GM19043 (cell line): ENCODE results near the gene OXCT2.
"Not testable (repeated sequence)": the region's sequence is repeated elsewhere in the genome, so short reads cannot be mapped to it uniquely, and the experiment has no call there.

Experiments
- ATAC-seq: cut with Tn5 transposase; IDR thresholded peaks from one replicate; pipeline ENCODE4 v1.9.1; 2021; ENCODE audit warnings: low read depth; ENCODE audit not compliant: unreplicated experiment

Gene OXCT2

GRCh38 chr1:39787964-39788363 lies 16.8 kb upstream of the OXCT2 start:
- not testable (repeated sequence) for ATAC-seq

DNA sequence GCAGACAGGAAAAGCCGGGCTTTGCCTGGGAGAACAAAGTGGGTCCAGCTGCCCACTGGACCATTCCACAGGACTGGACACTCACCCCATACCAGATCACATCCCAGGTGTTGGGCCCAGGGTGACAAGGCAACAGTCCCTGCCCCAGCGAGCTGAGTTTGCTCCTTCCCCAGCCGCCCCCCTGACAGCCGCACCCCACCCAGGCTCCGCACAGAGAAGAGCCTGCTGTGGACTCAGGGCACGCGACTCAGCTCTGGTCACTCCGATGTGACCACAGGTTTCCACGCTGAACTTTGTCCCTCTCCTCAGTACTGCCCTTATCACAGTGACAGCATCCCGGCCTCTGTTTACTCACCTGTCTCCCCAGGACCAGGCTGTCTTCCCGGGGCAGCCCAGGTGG lies 16.3 kb upstream of the OXCT2 start:
- ATAC-seq = no peak

DNA sequence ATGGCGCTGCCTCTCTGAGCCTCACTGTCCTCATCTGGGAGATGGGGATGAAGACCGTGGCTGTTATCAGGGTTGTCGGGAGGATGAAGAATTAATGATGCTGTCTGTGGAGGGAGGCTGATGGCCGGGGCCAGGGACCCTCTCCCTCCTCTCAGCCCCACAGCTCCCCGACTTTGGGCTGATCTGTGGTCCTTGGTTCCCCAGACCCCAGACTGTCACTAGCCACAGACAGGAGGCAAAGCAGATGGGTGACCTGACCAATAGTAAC lies 15.9 kb upstream of the OXCT2 start:
- ATAC-seq = not testable (repeated sequence)

DNA sequence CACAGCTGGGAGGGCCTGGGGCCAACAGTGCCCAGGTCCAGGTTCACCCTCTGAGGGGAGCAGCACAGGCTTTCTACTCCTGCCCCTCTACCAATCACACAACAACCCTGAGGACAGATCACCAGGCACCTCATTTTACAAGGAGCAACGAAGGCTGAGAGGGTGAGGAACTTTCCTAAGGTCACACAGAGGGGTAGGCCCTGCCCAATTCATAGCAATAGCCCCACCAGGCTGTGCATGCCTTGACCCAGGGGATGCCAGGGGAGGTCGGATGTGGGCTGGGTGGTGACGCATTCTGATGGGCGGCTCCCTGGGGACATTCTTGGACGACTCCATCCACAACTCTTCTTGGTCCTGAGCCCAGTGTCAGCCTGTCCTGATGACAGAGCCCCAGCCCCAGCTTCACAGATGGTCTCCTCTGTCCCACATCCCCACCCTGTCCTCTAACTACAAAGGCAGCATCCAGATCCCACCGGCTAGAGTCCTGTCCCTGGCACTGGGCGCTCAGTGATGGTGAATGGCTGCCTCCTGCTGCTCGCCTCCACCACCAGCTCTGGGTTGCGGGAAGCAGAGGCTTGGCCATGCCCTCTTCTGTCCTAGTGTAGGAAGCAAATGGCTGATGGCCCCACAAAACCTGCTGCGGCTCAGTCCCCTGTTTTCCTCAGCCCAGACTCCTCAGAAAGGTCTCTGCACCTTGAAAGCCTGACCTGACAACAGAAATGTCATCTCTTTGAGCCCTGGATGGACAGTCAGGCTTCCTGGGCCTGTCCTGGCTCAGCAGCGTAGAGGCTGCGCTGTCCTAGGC lies 15.4 kb upstream of the OXCT2 start:
- ATAC-seq = not testable (repeated sequence)

DNA sequence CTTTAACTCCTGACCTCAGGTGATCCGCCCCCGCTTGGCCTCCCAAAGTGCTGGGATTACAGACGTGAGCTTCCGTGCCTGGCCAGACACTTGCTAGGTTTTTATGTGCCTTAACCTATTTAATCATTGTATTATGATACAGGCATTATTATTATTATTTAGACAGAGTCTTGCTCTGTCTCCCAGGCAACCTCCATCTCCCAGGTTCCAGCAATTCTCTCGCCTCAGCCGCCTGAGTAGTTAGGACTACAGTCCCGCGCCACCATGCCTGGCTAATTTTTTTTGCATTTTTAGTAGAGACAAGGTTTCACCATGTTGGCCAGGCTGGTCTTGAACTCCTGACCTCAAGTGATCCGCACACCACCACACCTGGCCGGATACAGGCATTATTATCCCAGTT lies 11.5 kb upstream of the OXCT2 start:
- ATAC-seq = not testable (repeated sequence)

GRCh38 chr1:39782103-39782502 lies 11.0 kb upstream of the OXCT2 start:
- no peak for ATAC-seq

DNA sequence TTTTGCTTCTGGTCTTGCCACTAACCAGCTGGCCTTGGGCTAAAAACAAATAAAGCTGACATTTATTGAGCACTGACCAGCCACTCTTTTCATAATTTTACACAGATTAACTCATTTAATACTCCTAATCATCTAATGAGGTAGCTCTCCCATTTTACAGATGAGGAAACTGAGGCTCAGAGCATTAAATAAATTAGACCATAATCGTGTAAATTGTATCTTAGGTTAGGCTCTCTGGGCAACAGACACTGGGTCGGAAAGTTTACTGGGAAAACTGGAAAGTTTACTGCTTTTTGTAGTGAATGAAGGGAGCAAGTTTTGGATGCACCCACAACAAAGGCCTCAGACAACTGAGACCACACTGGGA lies 10.2 kb upstream of the OXCT2 start:
- ATAC-seq = no peak

- no peak for ATAC-seq
Measured at GRCh38 chr1:39779821-39780220, 8.7 kb upstream of the OXCT2 start.

GRCh38 chr1:39779137-39779536 lies 8.0 kb upstream of the OXCT2 start:
- no peak for ATAC-seq

- ATAC-seq = not testable (repeated sequence)
Measured at GRCh38 chr1:39778463-39779099, 7.4 kb upstream of the OXCT2 start.

GRCh38 chr1:39777896-39778295 lies 6.7 kb upstream of the OXCT2 start:
- ATAC-seq = not testable (repeated sequence)

GRCh38 chr1:39777306-39777705 lies 6.2 kb upstream of the OXCT2 start:
- no peak for ATAC-seq

DNA sequence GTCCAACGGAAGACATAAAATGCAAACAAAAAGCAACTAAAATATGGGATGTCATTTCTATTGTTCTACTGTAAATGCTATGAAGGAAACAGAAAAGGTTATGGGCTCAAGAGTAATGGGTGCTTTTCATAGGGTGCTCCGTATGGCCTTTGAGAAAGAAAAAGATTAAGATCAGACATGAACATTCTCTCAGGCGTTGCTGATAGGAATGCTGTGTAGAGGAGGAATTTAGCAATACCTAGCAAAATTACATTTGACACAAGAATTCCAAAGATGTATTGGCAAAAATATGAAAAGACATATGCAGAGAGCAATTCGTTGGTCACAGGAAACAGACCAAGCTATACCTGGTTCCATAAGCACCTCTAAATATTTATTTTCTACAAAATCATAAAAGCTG lies 5.7 kb upstream of the OXCT2 start:
- no peak for ATAC-seq

GRCh38 chr1:39776400-39776713 lies 5.2 kb upstream of the OXCT2 start:
- ATAC-seq = no peak

DNA sequence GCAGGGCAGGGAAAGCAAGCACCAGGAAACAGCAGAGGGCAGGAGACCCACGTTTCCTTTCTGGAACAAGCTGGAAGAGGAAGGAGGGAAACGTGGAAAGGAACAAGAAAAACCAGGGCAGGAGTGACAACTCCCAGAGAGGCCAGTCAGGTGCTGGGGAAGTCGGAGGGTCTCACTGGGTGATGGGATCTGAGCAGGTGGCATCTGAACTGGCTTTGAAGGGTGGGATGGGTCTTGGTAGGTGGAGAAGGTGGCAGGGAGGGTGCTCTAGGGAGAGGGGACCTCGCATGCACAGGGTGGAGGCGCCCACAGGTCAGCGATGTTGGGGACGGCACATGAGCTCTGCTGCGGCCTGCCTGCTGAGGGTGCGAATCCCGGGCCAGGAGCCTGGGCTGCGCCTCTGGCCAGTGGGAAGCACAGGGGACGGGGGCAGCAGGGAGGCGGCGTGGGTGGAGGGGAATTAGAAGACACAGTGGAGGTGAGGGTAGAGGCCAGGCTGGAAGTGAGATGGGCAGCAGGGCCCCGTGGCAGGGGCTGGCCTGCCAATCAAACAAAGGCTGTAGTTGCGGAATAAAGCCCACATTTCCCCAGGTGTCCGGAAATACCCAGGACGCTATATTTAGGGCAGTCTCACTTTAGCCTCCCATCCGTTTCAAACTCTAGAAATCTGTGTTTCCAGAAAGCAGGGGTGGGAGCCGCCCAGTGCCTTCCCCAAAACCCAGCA lies 4.7 kb upstream of the OXCT2 start:
- not testable (repeated sequence) for ATAC-seq

GRCh38 chr1:39775141-39775540 lies 4.0 kb upstream of the OXCT2 start:
- not testable (repeated sequence) for ATAC-seq

DNA sequence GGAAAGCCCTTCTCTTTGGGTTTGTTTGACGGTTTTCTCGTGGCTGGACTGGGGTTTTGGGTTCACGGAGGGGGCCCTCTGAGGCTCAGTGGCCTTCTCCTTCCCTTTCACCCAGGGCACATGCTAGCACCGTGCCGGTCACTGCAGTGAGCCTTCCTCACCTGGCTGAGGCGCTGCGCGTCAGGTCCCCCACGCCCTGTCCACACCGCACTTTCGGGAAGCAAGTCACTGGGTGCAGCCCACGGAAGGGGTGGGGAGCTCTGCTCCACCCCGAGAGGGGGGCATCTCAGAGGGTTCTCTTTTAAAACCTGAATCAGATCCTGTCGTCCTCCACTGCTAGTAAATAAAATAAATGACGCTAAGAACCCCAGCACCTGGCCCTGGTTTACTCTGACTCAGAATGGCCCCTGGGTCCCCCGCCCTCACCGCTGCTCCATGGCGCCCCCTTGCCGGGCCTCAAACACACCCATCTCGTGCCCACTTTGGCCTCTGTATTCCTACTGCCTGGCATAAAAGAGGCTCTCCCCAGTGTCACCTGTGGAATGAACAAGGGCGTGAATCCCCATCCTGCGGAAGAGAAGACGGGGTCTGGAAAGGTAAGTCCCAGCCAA lies 2.3 kb upstream of the OXCT2 start:
- not testable (repeated sequence) for ATAC-seq

DNA sequence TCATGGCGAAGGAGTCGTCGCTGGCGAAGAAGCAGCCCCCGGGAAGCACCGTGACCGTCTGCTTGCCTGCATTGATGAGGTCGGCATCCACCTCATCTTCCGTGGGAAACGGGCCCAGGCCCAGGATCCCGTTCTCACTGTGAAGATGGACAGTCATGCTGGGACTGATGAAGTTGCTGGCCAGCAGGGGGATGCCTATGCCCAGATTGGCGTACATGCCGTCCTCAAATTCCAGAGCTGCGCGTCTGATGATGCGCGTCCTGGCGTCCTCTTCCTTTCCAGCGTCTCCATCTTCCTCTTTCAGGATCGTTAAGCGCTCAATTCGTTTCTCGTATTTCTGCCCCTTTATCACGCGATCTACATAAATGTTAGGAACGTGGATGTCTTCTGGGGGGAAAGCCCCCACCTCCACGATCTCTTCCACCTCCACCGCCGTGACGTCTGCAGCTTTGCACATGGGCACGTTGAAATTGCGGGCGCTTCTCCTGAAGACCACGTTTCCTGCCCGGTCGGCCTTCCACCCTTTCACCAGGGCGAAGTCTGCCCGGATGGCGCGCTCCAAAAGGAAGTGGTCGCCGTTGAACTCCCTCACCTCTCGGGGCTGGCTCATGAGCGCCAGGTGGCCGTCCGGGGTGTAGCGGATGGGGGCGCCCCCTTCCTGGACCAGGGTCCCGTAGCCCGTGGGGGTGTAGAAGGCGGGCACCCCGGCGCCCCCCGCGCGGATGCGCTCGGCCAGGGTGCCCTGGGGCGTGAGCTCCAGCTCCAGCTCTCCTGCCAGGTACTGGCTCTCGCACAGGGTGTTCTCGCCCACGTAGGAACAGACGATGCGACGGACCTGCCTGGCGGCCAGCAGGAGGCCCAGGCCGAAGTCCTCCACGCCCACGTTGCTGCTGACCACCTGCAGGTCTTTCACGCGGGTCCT lies 787 bp downstream of the OXCT2 start:
- ATAC-seq = not testable (repeated sequence)

DNA sequence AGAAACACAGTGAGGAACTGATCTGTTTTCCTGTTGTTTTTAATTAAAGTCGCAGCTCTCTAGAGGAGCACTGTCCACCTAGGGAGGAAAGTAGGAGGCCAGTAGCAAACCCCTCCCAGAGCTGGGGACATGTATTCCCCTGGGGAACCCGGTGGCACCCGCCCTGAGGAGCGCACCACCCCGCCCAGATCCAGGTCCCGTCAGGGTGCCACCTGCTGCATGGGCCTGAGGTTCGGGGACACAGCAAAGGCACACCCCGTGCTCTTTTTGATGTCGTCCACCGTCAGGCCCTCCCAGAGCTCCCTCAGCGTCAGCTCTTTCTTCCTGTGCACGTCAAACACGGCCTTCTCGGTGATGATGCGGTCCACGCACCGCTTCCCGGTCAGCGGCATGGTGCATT lies 1.6 kb downstream of the OXCT2 start:
- ATAC-seq = not testable (repeated sequence)

DNA sequence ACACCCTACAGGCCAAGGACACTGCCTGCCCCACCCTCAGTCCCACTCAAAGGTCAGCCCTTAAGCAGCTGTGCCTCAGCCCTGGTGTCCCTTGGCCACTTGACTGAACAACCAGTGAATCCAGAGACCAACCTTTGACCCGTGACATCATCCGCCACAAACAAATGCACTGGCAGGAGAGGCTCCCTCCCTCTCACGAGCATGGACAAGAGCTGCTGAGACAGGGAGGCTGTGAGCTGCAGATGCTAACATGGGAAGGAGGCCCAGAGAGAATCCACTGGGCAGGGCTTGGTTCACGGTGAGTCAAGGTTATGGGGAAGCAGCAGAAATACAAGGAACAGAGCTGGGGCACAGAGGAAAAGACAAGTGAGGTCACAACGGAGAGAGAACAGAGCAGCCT lies 4.7 kb downstream of the OXCT2 start:
- ATAC-seq = not testable (repeated sequence)
